Common myeloid progenitor, CD34-positive (primary cell): ENCODE results near the gene LPCAT3.
"Not testable (repeated sequence)": the region's sequence is repeated elsewhere in the genome, so short reads cannot be mapped to it uniquely, and the experiment has no call there.

ENCODE experiments used
- CTCF ChIA-PET: fragments of 350-600 bp; sonication (Branson Sonifier 250); formaldehyde crosslinking; loops from one replicate; lab custom pipeline; 2021; ENCODE audit warnings: antibody characterized with exemption; lab: Charles Lee
- POLR2A ChIA-PET: fragments of 350-600 bp; sonication (Branson Sonifier 250); formaldehyde crosslinking; loops from one replicate; lab custom pipeline; 2021; ENCODE audit warnings: antibody characterized with exemption; lab: Charles Lee
- DNase-seq, 3 donors: peaks; one replicate each; pipeline versions ENCODE4 v3.0.0 to v3.0.0-alpha.2; 2013
- H3K27ac ChIP-seq, 2 experiments: 1 replicate in 1 of 2; 2 replicates in 1 of 2; pipeline ENCODE4 v1.7.0; 2013; ENCODE audit warnings: inconsistent platforms in 2 of 2, low read length in 2 of 2, mild to moderate bottlenecking in 2 of 2, low read depth in 1 of 2, moderate library complexity in 1 of 2; ENCODE audit not compliant: severe bottlenecking in 2 of 2, insufficient read depth in 1 of 2, poor library complexity in 1 of 2
- H3K27me3 ChIP-seq, 5 experiments: replicated peaks in 2 of 5; 1 replicate in 3 of 5; 2 replicates in 2 of 5; pipeline versions ENCODE4 v1.6.1 to v1.7.0; 2013; ENCODE audit warnings: low read length in 4 of 5, mild to moderate bottlenecking in 2 of 5, moderate library complexity in 2 of 5, inconsistent platforms in 1 of 5; ENCODE audit not compliant: insufficient read depth in 5 of 5, control insufficient read depth in 4 of 5
- H3K36me3 ChIP-seq, 4 experiments: 1 replicate in 2 of 4; 2 replicates in 2 of 4; pipeline versions ENCODE4 v1.6.1 to v1.7.0; 2013; ENCODE audit warnings: low read length in 3 of 4, control low read depth in 1 of 4, mild to moderate bottlenecking in 1 of 4; ENCODE audit not compliant: control insufficient read depth in 4 of 4, insufficient read depth in 4 of 4
- H3K4me1 ChIP-seq, 4 experiments: 1 replicate in 3 of 4; 2 replicates in 1 of 4; pipeline versions ENCODE4 v1.6.1 to v1.7.1; 2013; ENCODE audit warnings: low read length in 3 of 4, mild to moderate bottlenecking in 3 of 4, control low read depth in 1 of 4, inconsistent platforms in 1 of 4, moderate library complexity in 1 of 4; ENCODE audit not compliant: control insufficient read depth in 4 of 4, insufficient read depth in 4 of 4; ENCODE audit errors: control extremely low read depth in 1 of 4
- H3K4me3 ChIP-seq, 7 experiments: 1 replicate in 4 of 7; 2 replicates in 3 of 7; pipeline versions ENCODE4 v1.5.1 to v1.7.0; 2013; ENCODE audit warnings: mild to moderate bottlenecking in 7 of 7, low read length in 6 of 7, moderate library complexity in 6 of 7, inconsistent platforms in 2 of 7, low read depth in 2 of 7, control low read depth in 1 of 7; ENCODE audit not compliant: insufficient read depth in 4 of 7, control insufficient read depth in 1 of 7; ENCODE audit errors: extremely low read depth in 1 of 7
- H3K9me3 ChIP-seq, 5 experiments: 1 replicate in 4 of 5; 2 replicates in 1 of 5; pipeline versions ENCODE4 v1.6.1 to v1.7.1; 2013; ENCODE audit warnings: low read length in 4 of 5, mild to moderate bottlenecking in 2 of 5, inconsistent platforms in 1 of 5, low read depth in 1 of 5, moderate library complexity in 1 of 5; ENCODE audit not compliant: control insufficient read depth in 4 of 5, insufficient read depth in 2 of 5; ENCODE audit errors: control extremely low read depth in 1 of 5
- WGBS: methylation state at CpG from one replicate; pipeline ENCODE4 v1.1.5; 2013; ENCODE audit not compliant: insufficient coverage; 5-methylcytosine and 5-hydroxymethylcytosine counted together

The LPCAT3 gene

DNA sequence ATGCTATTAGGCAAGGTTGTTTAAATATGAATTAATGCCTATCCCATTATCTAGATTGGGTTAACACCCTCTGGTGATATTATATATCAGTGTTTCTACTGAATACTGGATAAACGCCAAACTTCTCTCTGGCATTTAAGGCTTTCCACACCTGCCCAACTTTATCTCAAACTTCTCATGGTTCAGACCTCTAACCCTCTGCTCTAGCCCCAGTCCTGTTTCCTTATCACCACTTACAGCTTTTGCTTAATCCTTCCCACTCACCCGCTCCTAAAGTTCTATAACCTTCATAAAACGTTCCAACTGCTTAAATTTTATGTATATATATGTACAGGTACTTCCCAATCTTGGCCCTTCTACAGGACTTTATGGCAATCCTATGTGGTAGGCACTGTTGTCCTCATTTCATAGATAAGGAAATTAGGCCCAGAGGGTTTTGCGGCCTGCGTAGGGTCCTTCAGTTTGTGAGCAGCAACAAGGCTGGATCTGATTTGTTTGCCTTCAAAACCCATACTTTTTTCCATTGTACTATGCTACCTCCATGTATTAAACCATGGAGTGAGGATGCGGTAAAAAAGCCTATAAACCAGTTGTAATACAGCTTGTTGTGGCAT, 1.2 kb downstream of the LPCAT3 start:
- Histone ChIP-seq H3K36me3 (peaks cover 2 to 19% (median 12%) of the 10 kb centered on the region in 4 experiments), H3K27ac (peak overlapping the region in 1 of 2 experiments; percentile 75), H3K4me3 (peak overlapping the region in 6 of 7 experiments; percentile 81 to 96 (median 88)), H3K9me3 (no peaks in the 10 kb centered on the region), H3K27me3 (no peaks in the 10 kb centered on the region), H3K4me1 (peaks cover 15 to 27% (median 21%) of the 10 kb centered on the region in 4 experiments)
- ChIA-PET CTCF (interaction anchor here (0.6 to 2.9 kb wide), 9 partner anchors 8 to 73 kb away, joined by 3 to 14 read pairs (median 3); partner anchors contain the start of genes C12orf57 and RNU7-1), POLR2A (interaction anchor here (1.5 to 1.7 kb wide), 2 partner anchors 9 to 73 kb away, joined by 3 to 7 read pairs; partner anchors contain the start of genes C12orf57 and RNU7-1)
- 0% methylated on average over 1 of the region's 6 CpGs for WGBS
- peak in 2 of 3 donors; percentile 13 to 22 for DNase-seq

DNA sequence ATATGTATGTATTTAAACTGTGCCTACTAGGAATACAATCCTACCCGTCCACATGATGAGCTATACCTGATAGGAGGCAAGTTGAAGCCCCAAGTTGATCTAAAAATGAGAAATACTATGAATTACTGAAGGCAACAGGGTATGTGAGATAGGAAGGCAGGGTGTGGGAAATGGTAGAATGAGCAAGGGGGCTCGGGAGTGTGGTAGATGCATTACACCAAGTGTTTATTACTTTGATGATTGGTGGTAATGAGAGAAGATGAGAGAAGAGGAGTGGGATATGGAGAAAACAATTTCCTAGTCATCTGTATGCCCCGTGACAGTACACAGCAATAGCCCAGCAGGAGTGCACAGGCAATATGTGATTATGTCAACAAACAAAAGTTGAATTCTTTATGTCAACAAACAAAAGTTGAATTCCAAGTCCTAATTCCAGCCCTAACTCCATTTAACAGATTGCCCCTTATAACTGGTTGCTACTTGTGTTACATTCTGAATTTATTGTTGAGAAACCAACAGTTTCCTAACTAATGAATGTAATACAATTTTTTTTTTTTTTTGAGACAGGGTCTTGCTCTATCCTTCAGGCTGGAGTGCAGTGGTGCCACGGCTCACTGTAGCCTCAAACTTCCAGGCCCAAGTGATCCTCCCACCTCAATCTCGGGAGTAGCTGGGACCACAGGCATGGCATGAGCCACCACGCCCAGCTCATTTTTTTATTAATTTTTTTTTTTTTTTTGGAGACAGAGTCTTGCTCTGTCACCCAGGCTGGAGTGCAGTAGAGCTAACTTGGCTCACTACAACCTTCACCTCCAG, 2.5 kb downstream of the LPCAT3 start:
- Histone ChIP-seq H3K36me3 (peaks cover 2 to 22% (median 12%) of the 10 kb centered on the region in 4 experiments), H3K27ac (no peak overlapping the region), H3K4me3 (no peak overlapping the region), H3K27me3 (no peaks in the 10 kb centered on the region), H3K4me1 (peaks cover 15 to 26% (median 21%) of the 10 kb centered on the region in 4 experiments), H3K9me3 (no peaks in the 10 kb centered on the region)
- ChIA-PET POLR2A (no interaction called here), CTCF (interaction anchor here (1.1 to 2.9 kb wide), 3 partner anchors 10 to 94 kb away, joined by 3 to 14 read pairs (median 4); no protein-coding TSS in a partner anchor)
- DNase-seq: no peak
- 100% methylated on average over 2 of the region's 6 CpGs for WGBS

DNA sequence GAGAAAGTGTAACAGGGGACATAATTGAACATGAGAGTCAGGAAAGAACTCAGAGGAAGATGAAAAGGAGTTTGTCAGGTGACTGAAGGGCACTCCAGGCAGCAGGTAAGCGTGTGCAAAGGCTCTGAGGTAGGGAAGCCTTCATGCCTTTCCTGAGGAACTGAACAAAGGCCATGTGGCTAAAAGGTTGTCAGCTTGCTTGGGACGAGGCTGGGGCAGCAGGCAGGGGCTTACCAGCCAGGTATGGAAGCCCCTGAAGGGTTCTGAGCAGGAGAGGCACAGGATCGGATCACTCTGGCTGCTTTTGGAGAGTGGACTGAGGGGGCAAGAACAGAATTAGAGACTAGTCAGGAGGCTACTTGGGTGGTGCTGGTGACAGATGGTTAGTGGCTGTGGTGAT, 5.2 kb downstream of the LPCAT3 start:
- CTCF ChIA-PET: interaction anchor here (1.0 to 2.7 kb wide), 6 partner anchors 11 to 81 kb away, joined by 3 to 9 read pairs (median 4); no protein-coding TSS in a partner anchor
- no peak overlapping the region for H3K27ac ChIP-seq
- peaks cover 2 to 26% (median 19%) of the 10 kb centered on the region in 4 experiments for H3K36me3 ChIP-seq
- H3K4me3 ChIP-seq: no peak overlapping the region
- H3K27me3 ChIP-seq: no peaks in the 10 kb centered on the region
- H3K9me3 ChIP-seq: no peaks in the 10 kb centered on the region
- no peak for DNase-seq
- POLR2A ChIA-PET: interaction anchor here (0.6 kb wide), 1 partner anchor 29 kb away, joined by 5 read pairs; no protein-coding TSS in a partner anchor
- peaks cover 14 to 21% (median 18%) of the 10 kb centered on the region in 4 experiments for H3K4me1 ChIP-seq
- WGBS: 100% methylated on average over 3 of the region's 3 CpGs

DNA sequence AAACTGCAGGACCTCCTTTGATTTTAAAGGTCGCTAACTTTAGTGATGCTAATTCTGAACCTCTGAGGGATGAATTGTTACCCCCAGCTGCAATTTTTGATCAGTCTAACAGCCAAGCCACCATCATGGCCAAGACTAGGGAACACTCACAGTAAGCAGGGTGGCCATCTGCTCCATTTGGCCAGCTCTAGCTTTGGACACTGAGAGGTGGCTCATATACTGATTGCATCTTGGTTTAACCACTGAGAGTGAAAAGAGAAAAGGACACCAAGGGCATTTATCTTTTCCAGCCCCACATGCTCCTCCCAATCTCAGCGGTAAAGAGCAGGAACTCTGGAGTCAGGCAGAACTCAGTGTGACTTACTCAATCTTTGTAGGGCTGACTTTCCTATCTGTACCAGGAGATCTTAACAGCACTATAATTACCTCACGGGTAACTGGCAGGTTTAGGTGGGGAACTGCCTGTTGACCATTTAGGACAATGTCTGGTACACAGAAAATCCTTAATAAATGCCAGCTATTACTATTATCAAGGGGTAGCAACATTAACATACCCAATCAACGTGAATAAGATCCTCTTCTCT, 6.2 kb downstream of the LPCAT3 start:
- ChIA-PET CTCF (interaction anchor here (1.0 to 2.7 kb wide), 6 partner anchors 10 to 81 kb away, joined by 3 to 9 read pairs (median 4); no protein-coding TSS in a partner anchor), POLR2A (interaction anchor here (0.6 kb wide), 1 partner anchor 28 kb away, joined by 5 read pairs; no protein-coding TSS in a partner anchor)
- DNase-seq: no peak
- Histone ChIP-seq H3K27ac (no peak overlapping the region), H3K4me3 (no peak overlapping the region), H3K9me3 (no peaks in the 10 kb centered on the region), H3K4me1 (peaks cover 11 to 18% (median 15%) of the 10 kb centered on the region in 4 experiments), H3K27me3 (no peaks in the 10 kb centered on the region), H3K36me3 (peaks cover 2 to 26% (median 19%) of the 10 kb centered on the region in 4 experiments)
- 100% methylated on average over 4 of the region's 4 CpGs for WGBS

DNA sequence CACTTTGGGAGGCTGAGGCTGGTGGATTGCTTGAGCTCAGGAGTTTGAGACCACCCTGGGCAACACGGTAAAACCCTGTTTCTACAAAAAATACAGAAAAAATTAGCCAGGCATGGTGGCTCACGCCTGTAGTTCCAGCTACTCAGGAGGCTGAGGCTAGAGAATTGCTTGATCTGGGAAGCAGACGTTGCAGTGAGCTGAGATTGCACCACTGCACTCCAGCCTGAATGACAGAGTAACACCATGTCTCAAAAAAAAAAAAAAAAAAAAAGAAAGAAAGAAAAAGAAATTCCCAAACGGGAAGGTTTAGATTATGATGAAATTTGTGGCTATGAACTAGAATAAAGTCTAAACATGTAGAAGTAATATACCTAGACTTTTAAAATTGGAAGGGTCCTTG, 6.9 kb downstream of the LPCAT3 start:
- WGBS: 100% methylated on average over 1 of the region's 4 CpGs
- peaks cover 2 to 26% (median 21%) of the 10 kb centered on the region in 4 experiments for H3K36me3 ChIP-seq
- H3K4me3 ChIP-seq, DNase-seq, H3K9me3 ChIP-seq, H3K27ac ChIP-seq, H3K27me3 ChIP-seq, POLR2A ChIA-PET: not testable (repeated sequence)
- CTCF ChIA-PET: interaction anchor here (1.0 to 1.9 kb wide), 3 partner anchors 31 to 82 kb away, joined by 3 to 6 read pairs (median 5); no protein-coding TSS in a partner anchor
- H3K4me1 ChIP-seq: peaks cover 6 to 11% (median 9%) of the 10 kb centered on the region in 4 experiments

DNA sequence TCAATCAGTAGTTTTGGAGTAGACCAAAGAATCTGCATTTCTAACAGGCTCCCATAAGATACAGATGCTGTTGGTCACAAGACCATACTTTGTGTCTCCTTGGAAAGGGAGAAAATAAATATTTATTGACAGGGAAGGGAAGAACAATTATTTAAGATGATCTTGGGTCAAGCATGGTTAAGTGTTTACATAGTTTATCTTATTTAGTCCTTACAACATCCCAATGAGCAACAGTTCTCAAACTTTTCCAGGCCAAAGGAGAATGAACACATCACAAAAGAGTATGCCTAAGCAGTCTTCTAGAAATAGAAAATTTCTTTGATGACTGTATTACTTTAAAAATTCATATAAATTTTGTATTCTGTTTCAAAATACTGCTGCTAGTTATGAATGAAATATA, 8.8 kb downstream of the LPCAT3 start:
- ChIA-PET CTCF (no interaction called here), POLR2A (no interaction called here)
- Histone ChIP-seq H3K36me3 (peaks cover 2 to 32% (median 21%) of the 10 kb centered on the region in 4 experiments), H3K4me1 (peaks cover 6 to 10% (median 9%) of the 10 kb centered on the region in 4 experiments), H3K4me3 (no peak overlapping the region), H3K9me3 (no peaks in the 10 kb centered on the region), H3K27ac (no peak overlapping the region), H3K27me3 (no peaks in the 10 kb centered on the region)
- no peak for DNase-seq
